ENCODE data around the gene ATRX.
A peak's percentile ranks its signal among the peaks of the same experiment; 100 is the strongest.
"Not testable (repeated sequence)": the region's sequence is repeated elsewhere in the genome, so short reads cannot be mapped to it uniquely, and the experiment has no call there.

ATRX gene

DNA sequence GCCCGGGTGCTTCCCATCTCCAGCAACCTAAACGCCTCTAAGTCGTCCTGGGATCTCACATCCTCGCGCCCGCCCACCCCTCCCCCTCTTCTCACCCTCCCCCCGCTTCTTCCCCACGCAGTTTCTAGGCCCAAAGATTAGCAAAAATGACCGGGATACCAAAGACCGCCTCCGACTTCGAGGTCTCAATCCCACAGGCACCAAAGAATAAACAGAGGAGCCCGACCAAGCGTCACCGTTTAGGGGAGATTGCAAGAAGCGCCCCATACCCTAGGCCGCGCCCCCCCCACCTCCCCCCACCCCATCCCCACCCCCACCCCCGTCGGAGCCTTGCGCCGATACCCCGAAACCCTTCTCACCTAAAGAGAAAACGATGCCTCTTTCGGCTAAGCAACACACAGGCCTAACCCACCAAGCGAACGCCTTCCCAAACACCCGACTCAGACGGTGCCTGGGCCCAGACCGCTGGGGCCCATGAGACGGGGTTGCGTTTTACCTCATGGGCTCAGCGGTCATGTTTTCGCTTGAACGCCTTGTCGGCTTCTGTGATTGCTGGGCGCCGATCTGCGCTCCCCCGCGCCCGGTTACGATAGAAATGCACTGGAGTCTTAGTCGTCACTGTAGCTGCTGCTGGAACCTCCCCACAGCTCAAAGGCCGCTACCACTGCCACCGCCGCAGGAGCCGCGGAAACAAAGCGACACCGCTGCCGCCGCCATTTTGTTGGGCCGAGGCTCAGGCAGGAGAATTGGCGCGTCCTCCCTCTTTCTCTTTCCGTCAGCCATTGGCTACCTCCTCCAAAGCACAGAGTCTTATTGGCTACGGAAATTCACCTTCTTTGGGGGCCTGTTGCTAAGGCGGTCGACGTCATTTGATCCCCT, at the start of gene ATRX:
ATRX (minus strand) TSS at position 731 of the 879 bp plus-strand sequence; CDS start at position 516, 215 bp downstream.
- peak; percentile 85 for DNase-seq

DNA sequence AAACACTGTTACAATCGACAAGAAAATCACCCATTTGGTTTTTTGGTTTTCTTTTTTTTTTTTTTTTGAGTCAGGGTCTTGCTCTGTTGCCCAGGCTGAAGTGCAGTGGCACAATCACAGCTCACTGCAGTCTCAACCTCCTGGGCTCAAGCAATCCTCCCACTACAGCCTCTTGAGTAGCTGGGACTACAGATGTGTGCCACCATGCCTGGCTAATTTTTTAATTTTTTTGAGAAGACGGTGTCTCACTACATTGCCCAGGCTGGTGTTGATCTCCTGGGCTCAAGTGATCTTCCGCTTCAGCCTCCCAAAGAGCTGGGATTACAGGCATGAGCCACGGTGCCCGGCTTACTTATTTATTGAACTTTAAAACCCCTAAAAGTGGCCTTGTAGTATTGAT, 45.5 kb upstream of the ATRX start:
- not testable (repeated sequence) for DNase-seq

GRCh38 chrX:77821989-77822388, 36.0 kb upstream of the ATRX start:
- DNase-seq, result not testable (repeated sequence)

GRCh38 chrX:77820091-77820727, 34.2 kb upstream of the ATRX start:
- DNase-seq, result no peak

- DNase-seq, result no peak
Measured at GRCh38 chrX:77814210-77814609, 28.2 kb upstream of the ATRX start.

DNA sequence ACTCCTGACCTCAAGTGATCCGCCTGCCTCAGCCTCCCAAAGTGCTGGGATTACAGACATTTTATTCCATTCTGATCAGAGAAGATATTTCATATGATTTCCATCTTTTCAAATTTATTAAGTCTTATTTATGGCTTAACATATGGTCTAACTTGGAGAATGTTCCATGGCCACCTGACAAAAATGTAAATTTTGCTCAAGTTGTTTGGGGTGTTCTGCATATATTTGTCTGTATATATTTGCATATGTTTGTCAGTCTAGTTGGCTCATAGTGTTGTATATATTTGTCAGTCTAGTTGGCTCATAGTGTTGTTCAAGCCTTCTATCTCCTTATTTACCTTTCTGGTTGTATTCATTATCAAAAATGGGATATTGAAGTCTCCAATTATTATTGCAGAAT, 16.2 kb upstream of the ATRX start:
- no peak for DNase-seq

DNA sequence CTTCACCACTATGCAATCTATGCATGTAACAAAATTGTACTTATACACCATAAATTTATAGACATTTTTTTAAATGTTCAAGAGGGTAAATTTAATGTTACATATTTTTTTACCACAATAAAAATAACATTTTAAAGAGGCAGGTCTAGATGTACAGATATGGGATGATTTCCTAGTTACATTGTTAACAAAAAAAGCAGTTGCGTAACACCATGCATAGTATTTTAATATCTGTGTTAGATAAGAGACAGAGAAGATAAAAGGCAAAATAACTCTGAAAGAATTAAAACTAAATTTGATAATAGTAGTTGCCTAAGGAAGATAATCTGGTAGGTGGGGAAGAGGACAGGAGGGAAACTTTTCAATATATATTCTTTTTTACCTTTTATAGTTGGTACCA, 9.1 kb upstream of the ATRX start:
- DNase-seq, result no peak

DNA sequence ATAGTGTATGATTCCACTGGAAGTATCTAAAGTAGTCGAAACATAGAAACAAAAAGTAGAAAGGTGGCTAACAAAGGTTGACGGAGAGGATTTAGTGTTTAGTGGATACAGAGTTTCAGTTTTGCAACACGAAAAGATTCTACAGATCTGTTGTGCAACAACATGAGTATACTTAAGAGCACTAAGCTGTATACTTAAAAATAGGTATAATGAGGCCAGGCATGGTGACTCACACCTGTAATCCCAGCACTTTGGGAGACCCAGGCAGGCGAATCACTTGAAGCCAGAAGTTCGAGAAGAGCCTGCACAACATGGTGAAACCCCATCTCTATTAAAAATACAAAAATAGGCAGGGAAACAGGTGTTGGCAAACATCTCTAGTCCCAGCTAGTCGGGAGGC, 7.9 kb upstream of the ATRX start:
- no peak for DNase-seq

DNA sequence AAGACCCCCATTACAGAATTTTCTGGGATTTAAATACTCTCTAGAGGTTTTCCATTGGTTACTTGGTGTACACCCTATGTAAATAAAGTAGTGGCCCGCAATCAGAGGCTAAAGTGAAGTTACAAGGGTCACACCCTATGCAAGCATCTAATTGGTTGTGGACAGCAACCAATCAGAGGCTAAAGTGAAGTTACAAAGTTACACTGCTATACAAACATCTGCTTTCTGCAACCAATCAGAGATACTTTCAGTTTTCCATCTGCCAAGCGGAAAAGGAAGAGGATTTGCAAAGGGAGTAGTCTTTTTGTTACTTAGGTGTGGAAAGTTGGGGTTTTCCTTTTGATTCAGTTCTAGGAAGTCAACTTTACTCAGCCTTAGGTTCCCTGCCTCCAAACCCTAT, 2.0 kb upstream of the ATRX start:
- DNase-seq, result no peak

DNA sequence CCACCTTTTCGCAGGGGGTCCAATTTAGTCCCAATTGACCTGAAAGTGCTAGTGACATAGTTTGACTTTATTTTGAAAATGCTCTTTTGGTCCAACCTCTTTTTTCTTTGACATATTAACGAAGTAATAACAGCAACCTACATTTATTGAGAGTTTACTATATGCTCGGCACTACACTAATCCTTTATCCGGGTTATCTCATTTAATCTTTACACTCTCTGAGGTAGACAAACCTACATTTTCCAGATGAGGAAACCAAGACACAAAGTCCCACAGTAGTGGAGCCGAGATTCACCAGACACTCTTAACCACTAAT, 307 bp upstream of the ATRX start:
- no peak for DNase-seq

GRCh38 chrX:77779695-77780094, 6.3 kb downstream of the ATRX start:
- DNase-seq, result no peak

DNA sequence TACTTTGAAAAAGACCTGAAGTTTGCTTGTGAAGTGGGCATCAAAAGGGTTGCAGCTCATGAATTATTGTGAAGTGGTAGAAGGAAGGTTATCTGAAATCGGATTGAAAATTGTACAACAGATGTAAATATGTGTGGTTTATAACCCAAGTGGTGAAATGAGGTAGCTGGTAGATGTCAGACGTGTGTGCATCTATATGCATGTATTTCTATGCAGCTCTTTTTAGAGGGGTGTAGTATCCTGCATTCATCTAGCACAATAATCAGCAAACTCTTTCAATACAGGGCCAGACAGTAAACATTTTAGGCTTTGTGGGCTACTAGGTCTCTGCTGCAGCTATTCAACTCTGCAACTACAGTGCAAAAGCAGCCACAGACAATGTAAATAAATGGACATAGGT, 9.4 kb downstream of the ATRX start:
- DNase-seq, result no peak

GRCh38 chrX:77771601-77772000, 14.4 kb downstream of the ATRX start:
- DNase-seq, result no peak

DNA sequence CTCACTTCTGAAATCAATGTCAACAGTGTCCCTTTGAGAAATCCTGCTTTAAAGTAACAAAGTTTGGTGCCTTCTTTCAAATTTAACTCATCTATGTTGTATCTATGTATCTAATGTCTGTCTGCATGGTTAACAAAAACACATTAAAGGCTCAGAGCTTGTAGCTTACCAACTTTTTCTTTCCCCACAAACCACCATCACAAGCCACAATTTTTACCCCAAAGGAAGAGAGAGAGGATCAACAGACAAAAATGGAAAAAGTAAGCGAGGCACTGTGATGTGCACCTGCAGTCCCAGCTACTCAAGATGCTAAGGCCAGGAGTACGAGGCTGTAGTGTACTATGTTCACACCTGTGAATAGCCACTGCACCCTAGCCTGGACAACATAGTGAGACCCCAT, 17.2 kb downstream of the ATRX start:
- no peak for DNase-seq

DNA sequence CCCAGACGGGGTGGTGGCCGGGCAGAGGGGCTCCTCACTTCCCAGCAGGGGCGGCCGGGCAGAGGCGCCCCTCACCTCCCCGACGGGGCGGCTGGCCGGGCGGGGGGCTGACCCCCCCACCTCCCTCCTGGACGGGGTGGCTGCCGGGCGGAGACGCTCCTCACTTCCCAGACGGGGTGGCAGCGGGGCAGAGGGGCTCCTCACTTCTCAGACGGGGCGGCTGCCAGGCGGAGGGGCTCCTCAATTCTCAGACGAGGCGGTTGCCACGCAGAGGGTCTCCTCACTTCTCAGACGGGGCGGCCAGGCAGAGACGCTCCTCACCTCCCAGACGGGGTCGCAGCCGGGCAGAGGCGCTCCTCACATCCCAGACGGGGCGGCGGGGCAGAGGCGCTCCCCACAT, 19.8 kb downstream of the ATRX start:
- DNase-seq, result not testable (repeated sequence)

- no peak for DNase-seq
Measured at GRCh38 chrX:77755561-77755960, 30.5 kb downstream of the ATRX start.

DNA sequence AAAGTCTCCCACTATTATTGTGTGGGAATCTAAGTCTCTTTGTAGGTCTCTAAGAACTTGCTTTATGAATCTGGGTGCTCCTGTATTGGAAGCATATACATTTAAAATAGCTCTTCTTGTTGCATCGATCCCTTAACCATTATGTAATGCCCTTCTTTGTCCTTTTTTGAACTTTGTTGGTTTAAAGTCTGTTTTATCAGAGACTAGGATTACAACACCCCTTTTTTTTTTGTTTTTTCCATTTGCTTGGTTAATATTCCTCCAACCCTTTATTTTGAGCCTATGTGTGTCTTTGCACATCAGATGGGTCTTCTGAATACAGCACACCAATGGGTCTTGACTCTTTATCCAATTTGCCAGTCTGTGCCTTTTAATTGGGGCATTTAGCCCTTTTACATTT, 32.1 kb downstream of the ATRX start:
- DNase-seq, result not testable (repeated sequence)

- DNase-seq, result peak; percentile 54
Measured at GRCh38 chrX:77749695-77750094, 36.3 kb downstream of the ATRX start.

GRCh38 chrX:77743720-77744119, 42.3 kb downstream of the ATRX start:
- DNase-seq, result peak; percentile 69

DNA sequence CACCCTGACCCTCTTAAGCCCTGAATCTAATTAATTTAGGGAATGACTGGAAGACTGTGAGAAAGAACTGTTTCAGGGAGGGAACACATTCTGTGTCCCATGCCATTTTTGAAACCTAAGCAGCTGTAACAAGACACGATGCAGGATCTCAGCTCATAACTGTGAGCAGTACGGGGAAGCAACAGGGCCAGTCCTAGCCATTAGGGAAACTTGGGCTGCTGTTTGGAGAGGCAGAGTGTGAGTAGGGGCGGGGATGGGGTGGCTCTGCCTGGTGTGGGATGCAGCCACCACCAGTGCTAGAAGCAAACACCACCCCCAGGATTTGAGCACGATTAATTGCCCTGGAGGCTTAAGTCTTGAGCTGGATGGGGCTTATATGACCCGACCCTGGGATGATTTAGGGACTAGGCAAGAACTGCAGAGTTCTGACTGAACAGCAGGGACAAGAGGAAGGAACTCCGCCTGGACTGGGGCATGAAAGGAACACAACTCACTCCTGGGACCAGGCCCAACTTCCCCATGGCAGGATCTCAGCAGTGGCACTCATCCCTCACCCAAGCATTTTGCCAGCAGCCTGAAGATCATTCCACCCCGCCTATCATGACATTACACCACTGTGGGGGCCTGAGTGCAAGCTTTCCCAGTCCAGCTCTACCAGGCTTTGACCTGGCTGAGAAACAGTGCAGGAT, 43.1 kb downstream of the ATRX start:
- DNase-seq, result no peak

GRCh38 chrX:77740376-77740905, 45.6 kb downstream of the ATRX start:
- DNase-seq, result no peak

GRCh38 chrX:77733342-77733741, 52.7 kb downstream of the ATRX start:
- DNase-seq, result no peak

- no peak for DNase-seq
Measured at GRCh38 chrX:77731821-77732419, 54.1 kb downstream of the ATRX start.
